Activated naive CD4-positive, alpha-beta T cell treated with anti-CD3 and anti-CD28 coated beads, Interleukin-2, amount 50 U/mL, for 16 hours (primary cell): ENCODE measurements around the gene POLD2.

ENCODE experiments used
- DNase-seq: peaks from one replicate; pipeline ENCODE4 v3.0.0-alpha.2; 2020

The POLD2 gene

DNA sequence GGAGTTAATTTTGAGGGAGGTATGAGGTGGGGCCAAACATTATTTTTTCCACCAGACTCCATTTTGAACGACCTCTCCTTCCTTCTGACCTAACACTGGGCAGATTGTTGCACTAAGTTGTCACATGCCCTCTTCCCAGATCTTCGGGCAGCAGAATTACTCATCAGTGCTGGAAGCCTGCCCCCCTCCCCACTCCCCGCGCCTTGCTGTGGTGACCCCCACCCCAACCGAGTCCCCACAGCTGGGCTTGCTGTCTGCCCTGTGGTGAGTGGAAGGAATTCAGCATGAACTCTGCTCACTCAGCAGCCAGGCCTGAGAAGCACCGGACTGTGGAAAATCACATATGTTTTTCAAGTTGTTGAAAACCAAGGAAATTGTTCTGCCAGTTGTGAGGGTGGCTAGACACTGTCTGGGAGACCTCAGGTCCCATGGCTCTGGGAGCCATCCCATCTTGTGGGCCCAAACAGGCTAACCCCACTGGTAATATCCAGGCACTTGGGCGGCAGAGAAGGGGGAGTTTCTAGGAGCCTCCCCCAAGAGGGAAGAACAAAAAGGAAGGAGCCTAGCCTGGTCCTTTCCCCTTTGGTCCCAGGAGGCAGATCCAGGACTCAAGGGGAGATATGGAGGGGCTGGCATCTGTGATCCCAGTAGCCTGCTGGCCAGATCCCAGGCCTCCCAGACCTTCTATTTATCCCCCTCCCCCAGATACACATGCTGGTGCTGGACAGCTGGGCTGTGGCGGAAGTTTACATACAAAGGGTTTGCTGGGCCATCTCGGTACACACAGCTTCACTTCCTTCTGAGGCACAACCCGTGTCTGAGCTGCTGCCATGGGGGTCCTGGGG is 22.7 kb downstream of the POLD2 start:
- DNase-seq: no peak

GRCh38 chr7:44099669-44100068 is 23.7 kb downstream of the POLD2 start:
- no peak for DNase-seq

GRCh38 chr7:44098092-44099068 is 25.0 kb downstream of the POLD2 start:
- no peak for DNase-seq

GRCh38 chr7:44097064-44097932 is 26.1 kb downstream of the POLD2 start:
- no peak for DNase-seq

DNA sequence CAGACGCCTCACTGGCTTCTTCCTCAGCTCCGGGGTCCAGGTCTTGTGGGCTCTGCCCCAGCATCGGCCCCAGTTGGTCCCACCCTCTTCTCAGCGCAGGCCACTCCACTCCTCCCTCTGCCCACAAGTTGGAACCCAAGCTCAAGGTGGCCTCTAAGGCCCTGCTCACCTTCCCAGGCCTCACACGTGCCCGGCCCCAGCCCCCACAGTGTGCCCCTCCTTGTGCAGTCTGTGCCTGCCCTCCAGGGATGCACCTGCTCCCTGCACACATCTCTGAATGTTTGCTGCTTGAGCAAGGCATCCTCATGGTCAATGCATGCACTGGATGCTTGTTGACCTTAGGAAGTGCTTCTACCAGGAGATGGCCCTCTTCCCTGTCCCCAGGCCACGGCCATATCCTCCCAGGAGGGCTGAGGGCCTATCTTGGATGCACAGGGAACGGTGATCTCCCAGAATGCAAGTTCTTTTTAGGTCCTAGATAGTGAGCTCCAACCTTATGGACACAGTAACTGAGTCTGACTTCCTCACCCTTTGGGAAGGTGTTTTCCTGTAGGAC is 26.9 kb downstream of the POLD2 start:
- no peak for DNase-seq

DNA sequence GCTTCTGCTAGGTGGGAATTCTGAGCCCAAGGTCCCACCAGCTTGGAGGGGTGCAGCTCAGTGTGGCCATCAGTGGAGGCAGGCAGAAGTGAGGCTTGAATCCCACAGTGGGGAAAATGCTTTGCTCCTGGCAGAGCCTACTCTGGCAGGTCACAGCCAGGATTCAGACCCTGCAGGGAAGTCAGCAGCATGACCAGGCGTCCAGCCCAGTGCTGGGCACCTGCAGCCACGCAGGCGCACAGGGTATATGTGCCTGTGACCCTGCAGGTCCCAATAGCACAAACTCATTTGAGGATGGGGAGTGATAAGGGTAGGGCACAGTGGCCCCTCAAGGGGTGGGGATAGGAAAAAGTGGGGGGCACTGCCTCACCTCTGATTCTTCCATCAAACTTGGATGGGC is 27.6 kb downstream of the POLD2 start:
- no peak for DNase-seq

GRCh38 chr7:44094883-44095592 is 28.3 kb downstream of the POLD2 start:
- no peak for DNase-seq

- DNase-seq: no peak
Measured at GRCh38 chr7:44094365-44094764, 29.0 kb downstream of the POLD2 start.

DNA sequence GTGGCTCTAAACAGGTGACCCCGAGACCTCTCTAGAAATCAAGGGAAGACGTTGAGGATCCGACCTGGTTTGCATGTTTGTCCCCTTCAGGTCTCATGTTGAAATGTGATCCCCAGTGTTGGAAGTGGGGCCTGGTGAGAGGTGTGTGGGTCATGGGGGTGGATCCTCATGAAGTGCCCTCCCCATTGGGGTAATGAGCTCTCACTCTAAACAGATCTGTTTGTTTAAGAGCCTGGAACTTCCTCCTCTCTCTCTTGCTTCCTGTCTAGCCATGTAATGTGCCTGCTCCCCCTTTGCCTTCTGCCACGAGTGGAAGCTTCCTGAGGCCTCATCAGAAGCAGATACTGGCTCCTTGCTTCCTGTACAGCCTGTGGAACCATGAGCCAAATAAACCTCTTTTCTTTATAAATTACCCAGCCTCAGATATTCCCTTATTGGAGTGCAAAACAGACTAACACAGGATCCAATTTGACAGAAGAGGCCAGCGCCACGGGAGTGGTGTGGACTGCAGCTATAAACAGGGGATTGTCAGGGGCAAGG is 30.2 kb downstream of the POLD2 start:
- no peak for DNase-seq

DNA sequence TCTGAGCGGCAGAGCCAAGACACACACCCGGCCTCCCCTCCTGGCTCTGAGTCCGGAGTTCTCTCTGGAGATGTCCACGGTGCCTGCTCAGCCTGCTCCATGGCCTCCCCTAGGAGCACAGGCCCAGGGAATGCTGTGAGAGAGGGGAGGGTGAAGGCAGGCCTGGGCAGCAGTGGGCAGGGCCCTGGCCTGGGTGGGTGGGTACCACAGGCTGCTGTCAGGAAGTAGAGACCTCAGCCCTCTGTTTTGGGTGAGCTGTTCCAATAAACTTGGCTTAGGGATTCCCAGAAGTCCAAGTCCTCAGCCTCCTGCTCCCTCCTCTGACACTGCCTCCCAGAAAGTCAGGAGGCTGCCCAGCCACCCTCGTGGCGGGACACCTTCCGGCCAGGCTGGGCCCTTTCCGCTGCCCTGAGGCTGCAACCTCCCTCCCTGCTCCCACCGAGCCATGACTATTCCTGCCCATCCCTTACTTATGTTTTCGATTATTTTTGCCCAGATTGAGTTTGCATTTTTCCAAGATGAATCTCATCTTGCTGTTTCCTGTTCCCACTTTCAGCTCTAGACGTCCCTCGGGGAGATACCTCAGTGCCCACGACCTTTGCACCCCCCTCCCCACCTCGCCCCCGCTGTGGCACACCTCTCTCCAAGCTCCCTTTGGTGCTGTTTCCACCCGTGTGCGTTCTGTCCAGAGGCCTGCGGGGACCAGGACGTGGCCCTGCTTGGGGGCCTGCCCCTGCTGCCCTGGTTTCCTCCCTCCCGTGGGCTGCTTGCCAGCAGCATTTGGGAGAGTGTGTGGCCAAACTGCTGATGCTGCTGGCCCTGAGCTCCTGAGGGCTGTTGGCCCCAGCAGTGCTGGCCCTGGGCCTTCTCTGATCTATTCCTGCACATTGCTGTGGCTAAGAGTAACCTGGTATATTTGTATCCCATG is 35.2 kb downstream of the POLD2 start:
- DNase-seq: no peak

GRCh38 chr7:44086627-44087026 is 36.7 kb downstream of the POLD2 start:
- DNase-seq: no peak

- no peak for DNase-seq
Measured at GRCh38 chr7:44085546-44085945, 37.8 kb downstream of the POLD2 start.

DNA sequence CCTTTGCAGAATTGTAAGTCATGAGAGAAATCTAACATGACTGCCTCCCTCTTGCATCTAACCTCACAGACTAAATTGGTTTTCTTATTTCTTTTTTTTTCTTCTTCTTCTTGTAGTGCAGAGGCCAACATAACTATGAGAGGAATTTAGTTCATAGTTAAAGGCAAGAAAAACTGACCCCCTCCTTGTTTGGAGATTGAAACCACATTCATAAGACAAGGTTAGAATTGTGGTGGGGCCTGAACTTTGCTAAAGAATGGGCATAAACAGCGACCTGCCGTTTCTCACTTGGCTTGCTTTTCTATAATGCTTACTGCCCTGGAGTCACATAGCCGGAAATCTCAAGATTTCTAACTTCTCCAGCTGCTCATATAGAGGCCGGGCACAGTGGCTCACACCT is 38.6 kb downstream of the POLD2 start:
- no peak for DNase-seq

- DNase-seq: no peak
Measured at GRCh38 chr7:44083796-44084195, 39.6 kb downstream of the POLD2 start.

DNA sequence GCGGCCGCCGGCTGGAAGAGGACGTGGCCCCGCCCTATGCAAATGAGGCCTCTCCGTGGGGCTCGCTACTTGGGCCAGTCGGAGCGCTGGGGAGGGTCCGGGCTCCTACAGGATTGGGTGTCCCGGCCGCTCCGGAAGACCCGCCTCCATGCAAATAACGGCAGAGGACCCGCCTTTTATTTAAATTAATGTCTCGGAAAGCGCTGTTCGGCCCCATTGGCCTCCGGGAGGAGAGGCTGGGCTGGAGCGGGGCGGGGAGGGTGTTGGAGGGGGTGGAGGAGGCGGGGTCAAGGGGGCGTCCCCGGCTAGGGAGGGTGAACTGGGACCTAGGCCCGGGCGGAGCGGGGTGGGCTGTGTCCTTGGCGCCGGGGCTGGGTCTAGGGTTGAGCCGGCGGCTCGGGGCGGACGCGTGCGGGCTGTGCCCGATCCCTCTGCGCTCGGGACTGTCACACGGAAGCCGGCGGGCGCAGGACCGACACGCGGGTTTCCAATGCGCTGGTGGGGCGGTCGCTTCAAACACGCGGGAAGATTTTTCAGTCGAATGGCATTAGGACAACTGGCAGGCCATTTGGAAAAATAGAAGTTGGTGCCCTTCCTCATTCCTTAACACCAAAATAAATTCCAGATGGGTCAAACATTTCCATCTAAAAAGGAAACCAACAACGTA is 40.7 kb downstream of the POLD2 start:
- DNase-seq: peak; percentile 99

- no peak for DNase-seq
Measured at GRCh38 chr7:44081266-44081748, 42.0 kb downstream of the POLD2 start.

- DNase-seq: no peak
Measured at GRCh38 chr7:44080686-44081265, 42.6 kb downstream of the POLD2 start.

DNA sequence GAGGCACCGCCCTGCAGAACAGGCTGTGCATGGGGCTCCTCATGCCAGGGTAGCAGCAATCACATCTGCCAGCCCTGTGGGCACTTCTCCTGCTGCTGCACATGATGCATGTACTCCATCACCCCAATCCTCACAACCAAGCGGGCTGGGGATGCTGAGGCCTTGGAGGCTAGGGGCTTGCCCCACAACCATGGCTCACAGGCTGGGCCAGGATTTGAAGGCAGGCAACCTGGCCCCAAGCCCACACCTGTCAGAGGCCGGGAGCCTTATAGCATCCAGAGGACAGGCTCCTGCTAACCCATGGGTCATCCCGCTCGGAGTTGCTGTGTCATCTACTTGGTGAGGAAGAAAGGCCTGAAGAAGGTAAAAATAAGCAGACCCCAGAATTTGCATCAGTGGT is 43.2 kb downstream of the POLD2 start:
- DNase-seq: no peak

DNA sequence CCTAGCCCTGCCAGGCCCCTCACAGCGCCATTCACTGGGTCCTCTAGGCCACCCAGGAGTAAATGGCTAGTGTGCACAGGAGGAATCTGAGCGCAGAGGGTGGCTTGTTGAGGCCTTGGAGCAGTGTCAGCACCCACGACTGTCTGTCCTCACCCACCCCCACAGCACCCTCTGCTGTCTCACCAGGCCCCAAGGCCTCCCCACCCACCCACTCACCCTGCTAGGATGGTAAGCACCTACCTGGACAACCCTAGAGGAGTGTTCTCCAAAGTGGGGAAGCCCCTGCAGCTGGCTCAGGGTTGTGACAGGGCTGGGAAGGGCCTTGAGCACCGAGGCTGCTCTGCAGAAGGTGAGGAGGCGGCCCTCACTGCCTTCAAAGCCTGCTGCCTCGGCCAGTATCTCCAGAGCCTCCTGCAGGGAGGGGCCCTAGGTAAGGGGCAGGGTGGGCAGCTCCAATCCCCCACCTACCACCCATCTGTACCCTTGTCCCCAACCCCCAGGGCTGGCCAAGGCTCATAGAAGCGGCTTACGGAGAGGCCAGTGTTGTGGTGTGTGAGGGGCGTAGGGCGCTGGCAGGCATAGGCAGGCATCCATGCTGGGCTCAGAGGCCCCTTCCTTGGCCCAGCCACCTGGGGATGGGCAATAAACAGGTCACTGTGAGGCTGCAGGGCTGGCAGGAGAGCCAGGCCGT is 43.9 kb downstream of the POLD2 start:
- DNase-seq: no peak
